HL-60/S4 (cell line): ENCODE results near the gene TNRC18.

ENCODE experiments used
- in situ Hi-C: fragments of 300-500 bp; cut with MboI; formaldehyde crosslinking; loops from 2 replicates; pipeline ENCODE4 v1.14.3; 2022; ENCODE audit warnings: low sequenced_read_pairs

Gene TNRC18

DNA sequence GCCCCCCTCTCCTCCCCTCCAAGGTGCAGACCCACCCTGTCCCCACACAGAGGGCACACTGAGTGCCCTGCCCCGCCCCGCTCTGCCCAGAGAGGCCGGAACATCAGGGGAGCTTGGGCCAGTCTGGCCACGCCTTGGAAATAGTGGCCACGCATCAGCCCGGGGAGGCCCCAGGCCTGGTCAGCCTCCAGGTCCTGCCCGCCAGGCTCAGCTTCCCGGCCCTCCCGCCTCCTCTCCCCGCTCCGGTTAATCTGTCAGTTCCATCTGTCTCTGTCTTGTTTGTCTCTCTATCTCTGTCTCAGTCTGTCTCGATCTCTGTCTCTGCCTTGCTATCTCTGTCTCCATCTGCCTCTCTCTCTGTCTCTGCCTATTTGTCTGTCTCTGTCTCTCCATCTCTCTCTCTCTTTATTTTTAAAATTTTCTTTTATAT, 28.9 kb upstream of the TNRC18 start:
- in situ Hi-C loops, result no loop called here

DNA sequence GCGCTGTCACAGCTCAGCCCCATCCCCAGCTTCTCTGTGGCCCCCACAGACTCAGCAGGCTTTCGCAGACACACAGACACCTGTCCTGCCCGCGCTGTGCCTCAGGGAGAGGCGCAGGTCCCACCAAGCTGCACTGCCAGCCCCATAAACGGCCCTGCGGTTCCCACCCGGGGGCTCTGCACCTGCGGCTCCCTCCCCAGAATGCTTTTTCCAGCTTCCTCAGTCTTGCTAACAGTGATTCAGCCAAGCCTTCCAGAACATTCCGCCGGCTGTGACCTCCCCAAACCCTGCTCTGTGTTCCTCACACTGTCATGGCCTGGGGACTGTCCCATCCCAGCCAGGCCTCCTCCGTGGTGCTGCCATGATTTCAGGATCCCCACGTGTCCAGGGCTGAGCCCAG, 27.8 kb upstream of the TNRC18 start:
- in situ Hi-C loops, result no loop called here

DNA sequence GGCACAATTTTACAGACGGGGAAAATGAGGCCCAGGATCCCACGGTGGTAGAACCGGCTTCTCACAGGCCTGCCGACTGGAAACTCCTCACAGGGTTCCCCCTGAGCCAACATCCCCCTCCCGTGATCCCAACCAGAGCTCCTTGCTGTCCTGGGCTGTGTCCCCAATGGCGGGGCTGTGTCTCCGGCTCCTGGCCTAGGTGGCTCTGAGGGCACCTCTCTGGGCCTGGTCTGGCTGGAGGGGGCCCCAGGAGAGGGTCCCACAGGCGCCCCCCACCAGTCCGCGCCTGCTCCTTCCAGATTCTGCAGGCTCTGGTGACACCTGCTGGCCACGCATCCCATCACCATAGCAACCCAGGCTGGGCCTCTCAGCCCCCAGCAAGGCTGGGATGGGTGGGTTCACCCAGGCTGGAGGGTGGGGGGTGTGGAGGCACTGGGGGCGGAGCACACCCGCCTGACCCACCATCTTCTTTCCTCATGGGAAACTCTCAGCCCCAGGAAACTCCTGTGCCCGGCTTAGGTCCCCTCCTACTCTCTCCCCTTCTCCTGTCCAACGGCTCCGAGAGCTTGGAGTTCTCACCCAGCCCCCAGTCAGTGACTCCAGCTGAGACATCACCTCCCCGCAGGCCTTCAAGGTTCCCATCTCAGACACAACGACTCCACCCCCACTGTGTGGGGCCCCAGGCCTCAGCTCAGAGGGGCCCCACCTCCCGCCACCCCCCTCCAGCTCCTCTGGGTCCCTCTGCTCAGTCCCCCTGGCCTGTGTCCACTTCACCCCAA, 27.1 kb upstream of the TNRC18 start:
- in situ Hi-C loops, result no loop called here

DNA sequence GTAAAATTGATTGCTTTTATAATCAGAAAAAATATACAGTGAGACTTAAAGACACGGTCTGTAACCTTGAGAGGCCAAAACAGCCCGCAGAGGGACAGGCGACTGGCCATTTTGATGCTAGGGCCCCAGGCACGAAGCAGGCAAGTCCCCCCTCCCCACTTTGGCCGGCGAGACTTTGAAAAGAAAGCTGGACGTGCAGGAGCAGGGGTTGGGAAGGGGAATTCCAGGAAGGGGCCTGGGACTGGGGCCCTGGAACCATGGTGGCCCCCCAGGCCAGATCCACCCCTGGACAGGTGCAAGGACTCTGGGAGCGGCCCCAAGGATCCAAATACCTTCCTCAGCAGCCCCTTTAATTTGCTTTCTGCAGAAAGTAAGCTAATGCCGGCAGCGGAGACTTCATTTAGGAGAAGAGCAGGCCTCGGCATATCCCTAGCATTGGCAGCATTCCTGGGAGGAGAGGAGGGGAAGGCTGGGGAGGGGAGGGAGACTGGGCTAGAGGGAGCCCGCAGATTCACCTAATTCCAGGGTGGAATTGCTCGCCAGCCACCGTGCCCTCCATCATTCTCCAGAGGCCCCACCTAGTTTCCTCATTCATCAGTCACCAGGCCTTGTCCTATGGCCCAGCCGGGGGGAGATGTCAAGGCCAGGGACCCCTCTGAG, 24.9 kb upstream of the TNRC18 start:
- in situ Hi-C loops, result no loop called here

DNA sequence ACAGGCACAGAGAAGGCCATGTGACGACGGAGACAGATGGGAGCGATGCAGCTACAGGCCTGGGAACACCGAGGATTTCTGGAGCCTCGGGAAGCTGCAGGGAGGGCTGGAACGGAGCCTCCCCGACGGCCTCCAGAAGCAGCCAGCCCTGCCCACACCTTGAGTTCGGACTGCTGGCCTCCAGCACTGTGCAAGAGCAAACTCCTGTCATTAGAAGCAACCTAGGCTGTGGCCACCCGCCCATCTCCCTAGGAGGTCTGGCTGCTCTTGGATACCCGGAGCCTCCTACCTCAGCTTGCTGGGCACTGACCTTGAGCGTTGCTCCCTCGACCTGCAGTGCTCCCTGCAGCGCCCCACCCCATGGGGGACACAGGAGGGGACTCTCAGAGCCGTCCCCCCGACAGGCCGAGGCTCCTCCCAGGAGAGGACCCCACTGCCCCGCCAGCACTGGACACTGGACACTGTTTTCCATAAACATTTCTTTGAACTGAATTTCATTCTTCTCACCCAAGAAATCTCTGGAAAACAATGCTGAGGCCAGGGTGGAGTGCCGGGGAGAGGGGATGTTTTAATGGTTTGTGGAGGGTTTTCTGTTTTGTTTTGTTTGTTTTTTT, 22.5 kb upstream of the TNRC18 start:
- in situ Hi-C loops, result no loop called here

DNA sequence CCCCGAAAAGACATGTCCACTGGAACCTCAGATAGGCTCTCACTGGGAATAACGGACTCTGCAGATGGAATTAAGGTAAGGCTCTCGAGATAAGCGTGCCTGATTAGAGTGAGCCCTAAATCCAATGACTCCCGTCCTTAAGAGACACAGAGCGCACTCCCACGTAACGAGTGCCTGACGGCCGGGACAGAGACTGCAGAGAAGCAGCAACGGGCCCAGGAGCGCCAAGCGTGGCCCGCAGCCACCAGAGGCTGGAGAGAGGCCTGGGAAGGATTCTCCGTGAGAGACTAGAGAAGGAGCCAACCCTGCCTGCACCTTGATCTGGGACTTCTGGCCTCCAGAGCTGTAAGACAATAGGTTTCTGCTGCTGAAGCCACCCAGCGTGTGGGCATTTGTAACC, 20.0 kb upstream of the TNRC18 start:
- in situ Hi-C loops, result no loop called here

DNA sequence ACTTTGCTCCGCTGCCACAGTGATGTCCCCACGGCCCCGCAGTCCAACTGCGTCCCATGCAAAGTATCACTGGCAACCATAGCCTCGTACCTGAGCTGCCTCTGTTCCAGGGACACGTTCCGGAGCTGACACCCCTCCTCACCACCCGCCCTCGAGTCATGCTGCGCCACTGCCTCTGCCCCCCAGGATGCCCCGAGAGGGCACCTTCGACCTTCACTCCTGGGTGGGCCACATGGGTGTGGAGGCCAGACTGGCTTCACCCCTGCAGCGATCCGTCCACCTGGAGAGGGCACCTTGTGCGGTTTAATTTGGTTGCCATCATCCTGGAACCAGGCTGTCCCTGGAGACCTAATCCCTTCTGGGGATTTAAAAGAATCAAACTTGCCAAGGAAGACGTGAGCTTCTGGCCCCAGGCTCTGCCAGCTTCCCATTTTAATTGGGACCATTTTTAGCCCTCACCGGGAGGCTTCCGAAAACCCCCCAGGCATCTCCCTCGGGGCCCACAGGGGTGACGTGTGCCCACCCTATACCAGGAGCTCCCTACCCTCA, 19.2 kb upstream of the TNRC18 start:
- in situ Hi-C loops, result no loop called here

DNA sequence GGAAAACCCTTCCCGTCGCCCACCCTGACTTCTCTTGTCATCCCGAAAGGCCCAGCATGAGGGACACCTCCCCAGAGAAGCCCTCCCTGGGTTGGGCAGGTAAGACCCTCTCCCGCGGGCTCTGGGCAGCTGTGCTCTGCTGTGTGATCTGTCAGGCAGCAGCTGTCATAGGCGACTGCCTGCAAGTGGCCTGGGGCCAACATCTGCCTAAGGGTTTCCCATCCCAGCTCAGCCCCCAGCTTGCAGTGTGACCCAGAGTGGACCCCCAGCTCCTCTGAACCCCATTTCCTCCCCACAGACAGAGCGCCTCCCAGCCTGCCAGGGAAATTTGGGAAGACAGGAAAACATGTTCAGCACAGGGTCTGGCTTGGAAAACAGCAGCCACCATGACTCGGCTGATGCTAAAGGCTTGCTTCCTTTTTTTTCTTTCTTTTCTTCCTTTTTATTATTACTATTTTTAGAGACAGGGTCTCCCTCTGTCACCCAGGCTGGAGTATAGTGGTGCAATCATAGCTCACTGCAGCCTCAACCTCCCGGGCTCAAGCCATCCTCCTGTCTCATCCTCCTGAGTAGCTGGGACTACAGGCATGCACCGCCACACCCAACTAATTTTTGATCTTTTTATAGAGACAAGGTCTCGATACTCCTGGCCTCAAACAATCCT, 18.3 kb upstream of the TNRC18 start:
- in situ Hi-C loops, result no loop called here

DNA sequence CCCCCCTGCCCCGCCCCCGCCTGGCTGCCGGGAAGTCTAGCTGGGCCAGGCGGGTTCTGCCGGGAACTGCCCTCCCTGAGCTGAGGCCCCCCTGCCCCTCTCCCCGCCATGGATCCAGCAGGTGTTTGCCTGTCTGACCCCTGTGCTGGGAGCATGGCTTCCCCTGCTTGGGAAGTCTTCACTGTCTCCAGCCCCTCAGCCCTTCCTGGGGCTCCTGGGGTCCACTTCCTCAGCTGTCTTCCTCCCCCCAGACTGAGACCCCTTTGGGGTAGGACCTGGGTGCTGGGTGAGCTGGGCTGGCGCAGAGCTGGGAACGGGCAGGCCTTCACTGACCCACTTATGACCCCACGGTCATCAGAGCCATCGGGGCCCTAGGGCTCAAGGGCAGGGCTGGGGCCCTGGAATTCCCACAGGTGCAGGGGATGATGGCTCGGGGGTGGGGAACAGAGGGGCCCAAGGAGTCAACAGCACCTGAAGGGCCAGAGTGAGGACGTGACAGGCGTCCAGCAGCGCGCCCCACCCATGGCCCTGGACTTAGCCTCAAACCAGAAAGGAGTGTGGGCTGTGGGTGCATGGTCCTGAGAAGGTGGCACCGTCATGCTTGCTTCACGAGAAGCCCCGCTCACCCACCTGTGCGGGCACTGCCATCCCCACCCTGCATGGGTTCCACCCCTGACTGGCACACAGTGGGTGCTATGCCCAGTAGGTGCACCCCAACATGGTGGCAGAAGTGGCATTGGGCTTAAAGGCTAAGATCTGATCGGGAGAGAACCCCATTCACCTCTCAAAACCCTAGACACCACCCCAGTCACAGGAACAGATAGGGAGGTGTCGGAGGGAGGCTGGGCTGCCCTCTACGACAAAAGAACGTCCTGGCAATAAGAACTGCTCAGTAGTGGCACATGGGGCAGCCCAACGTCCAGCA, 16.2 kb upstream of the TNRC18 start:
- in situ Hi-C loops, result no loop called here

DNA sequence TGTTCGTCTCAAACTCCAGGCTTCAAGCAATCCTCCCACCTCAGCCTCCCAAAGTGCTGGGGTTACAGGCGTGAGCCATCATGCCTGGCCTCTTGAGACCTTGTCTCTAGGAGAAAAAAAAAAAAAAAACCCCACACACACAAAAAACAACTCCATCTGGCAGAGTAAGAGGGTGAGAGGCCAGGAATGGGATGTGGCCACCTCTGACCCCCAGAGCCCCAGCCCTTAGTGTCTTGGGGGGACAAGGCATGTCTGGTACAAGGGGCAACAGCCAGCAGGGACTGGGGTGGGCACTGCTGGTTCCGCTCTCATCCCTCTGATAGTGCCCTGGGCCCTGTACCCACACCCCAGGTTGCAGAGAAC, 15.6 kb upstream of the TNRC18 start:
- in situ Hi-C loops, result no loop called here

DNA sequence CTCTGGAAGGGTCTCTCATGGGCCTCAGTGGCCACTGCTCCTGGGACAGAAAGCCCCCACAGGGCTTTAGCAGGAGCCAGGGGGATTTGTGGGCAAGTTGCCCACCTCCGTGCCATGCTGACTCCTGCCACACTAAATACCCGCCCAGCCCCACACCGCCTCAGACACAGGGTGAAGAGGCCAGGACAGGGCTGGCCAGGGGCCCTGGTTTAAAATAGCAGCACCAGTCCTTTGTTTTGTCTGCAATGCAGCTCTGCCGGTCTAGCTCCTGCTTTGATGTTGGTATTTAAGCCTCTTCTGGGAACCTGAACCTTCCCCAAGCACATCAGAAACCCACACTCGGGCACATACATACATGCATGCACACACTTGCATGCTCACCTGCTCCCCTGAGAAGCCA, 14.4 kb upstream of the TNRC18 start:
- in situ Hi-C loops, result no loop called here

DNA sequence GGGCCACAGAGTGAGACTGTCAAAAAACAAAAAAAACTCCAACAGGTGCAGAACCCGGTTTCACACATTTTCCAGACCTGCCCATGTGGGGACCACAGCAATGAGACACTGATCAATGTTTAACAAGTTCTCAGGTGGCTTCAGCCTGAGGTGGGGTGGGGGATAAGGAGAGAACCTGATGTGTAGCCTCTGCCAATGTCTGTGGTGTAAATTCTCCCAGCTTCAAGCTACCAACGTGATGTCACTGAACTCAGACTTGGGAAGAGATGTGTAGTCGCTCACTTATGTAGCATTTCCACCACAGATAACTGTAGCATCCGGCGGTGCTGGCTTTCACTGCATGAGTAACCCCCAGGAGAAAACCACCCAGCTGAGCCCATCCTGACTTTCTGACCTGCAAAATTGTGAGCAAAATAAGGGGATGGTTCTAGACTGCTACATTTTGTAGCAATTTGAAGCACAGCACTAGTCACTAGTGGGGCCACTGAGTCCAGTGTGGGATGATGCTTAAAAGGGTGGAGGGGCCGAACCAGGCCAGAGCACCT, 13.8 kb upstream of the TNRC18 start:
- in situ Hi-C loops, result no loop called here

DNA sequence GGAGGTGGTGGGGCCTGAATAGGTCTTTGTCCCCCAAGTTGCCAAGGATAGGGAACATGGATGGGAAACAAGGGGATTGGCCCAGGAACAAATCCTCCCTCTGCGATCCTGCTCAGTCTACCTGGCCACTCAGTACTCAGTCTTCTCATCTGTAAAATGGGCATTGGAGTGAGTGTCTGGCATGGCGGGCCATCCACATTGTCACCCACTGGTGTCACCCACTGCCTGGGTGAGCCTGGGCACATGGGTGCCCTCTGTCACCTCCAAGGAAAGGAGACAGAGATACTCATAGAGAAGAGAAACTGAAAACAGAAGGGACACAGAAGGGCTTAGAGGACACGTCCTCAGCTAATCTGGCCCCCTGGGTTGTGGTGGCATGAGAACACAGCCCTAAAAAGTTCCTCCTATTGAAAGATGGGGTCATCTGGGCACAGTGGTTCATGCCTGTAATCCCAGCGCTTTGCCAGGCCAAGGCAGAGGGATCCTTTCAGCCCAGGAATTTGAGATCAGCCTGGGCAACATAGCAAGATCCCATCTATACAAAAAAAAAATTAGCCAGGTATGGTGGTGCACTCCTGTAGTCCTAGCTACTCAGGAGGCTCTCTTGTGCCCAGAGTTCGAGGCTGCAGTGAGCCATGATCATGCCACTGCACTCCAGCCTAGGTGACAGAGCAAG, 12.5 kb upstream of the TNRC18 start:
- in situ Hi-C loops, result no loop called here

DNA sequence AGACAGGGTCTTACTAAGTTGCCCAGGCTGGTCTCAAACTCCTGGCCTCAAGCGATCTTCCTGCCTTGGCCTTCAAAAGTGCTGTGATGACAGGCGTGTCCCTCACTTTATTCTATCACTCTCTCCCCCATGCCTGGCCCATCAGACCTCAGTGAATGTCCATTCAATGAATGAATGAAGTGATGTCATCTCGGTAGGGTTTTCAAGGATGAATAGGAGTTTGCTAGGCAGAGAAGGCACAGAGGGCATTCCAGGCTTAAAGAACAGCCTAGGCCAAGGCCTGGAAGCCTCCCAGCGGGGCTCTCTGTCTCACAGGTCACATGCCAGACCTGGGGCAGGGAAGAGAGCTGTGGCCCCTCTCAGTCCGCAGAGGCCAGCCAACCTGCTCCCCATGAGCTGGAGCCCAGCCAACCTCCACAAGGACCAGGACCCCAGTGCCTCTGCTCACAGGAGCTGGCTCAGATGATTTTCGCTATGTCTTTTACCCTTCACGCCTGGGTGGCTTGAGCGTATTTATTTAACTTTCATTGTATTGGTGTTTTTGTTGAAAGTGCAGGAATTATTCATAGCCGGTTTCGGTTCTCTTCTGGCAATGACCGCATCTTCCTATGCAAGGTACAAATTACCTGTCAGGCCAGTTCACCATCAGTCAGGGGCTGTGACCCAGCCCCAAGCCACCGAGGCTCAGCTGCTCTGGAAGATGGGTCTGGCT, 11.8 kb upstream of the TNRC18 start:
- in situ Hi-C loops, result no loop called here

DNA sequence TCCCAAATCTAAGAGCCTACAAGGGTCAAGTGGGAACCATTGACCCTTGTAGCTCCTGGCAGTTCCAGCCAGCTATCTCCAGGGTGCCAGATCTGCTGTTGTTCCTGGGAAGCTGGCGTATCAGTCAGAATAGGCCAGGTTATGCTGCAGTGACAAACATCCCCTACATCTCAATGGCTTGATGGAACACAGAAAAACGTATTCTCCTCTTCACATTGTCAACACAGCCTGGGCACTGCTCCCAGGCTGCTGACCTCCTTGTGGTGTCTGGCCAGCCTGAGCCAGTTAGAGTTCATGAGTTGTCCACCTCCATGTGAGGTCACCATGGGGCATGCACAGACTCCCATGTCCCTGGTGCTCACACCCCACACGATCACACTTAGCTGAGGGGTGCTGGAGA, 9.5 kb upstream of the TNRC18 start:
- in situ Hi-C loops, result no loop called here

DNA sequence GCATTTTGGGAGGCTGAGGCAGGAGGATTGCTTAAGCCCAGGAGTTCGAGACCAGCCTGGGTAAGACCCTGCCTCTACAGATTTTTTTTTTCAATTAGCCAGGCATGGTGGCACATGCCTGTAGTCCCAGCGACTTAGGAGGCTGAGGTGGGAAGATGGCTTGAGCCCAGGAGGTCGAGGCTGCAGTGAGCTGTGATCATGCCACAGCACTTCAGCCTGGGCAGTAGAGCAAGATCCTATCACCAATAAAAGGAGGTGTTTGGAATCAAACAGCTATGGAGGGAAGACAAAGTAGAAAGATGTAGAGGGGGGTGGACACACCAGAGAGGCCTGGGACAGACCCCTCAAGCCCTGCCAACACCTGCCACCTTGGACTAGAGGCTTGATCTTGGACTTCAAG, 9.1 kb upstream of the TNRC18 start:
- in situ Hi-C loops, result no loop called here

DNA sequence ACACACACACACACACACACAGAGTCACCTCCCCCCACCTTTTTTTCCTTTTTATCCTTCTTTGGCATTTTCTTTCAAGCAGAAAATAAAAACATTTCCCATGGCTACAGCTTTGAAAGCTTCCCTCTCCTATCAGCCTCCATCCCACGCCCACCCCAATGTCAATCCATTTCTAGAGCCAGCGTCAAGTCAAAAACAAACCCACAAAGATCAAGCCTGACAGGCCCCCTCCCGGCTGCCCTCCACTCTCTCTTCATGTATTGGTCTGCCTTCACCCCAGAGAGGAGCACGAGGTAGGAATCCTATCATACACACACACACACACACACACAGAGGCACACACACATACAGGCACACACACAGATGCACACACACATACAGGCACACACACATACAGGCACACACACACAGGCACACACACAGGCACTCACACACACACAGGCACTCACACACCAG, 8.0 kb upstream of the TNRC18 start:
- in situ Hi-C loops, result no loop called here

DNA sequence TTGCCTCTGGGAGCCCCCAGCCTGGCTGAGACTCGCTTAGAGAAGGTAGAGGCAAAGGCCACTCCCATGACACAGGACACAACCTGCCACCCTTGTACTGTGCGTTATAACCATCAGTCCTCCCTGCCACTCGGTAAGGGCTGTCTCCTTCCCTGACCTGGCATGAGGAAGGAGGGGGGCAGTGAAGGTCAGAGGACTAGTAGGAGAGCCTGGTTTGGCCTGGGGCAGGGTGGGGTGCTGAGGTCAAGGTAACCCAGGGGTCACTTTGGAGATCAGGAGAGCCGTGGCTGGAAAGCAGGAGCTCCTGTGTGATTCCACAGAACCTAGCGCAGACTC, 6.9 kb upstream of the TNRC18 start:
- in situ Hi-C loops, result no loop called here
